Stimulated activated CD8-positive, alpha-beta memory T cell treated with anti-CD3 and anti-CD28 coated beads, Interleukin-7, amount 100 ng/mL, for 24 hours (primary cell): ENCODE data around the gene ANKDD1A.
A peak's percentile ranks its signal among the peaks of the same experiment; 100 is the strongest.

Source experiments
- DNase-seq: peaks from one replicate; pipeline ENCODE4 v3.0.0-alpha.2; 2020; ENCODE audit warnings: low read depth

The ANKDD1A gene

DNA sequence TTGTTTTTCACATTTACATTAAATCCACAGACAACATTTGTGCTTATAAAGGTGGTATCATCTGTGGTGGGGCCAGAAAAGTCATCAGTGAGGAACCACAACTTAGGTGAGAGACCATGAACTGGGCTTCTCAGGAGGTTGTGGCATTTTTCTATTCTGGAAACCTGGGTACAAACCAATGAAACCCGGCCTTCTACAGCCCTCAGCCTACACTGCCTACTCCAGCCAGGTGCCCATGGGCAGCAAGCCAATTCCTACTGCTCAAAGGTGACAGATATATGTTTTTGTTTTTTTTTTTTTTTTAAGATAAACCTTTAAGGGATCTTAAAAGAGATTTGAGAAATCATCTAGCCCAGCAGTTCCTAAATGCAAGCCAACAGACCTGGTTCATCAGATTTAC lies 57.7 kb downstream of the ANKDD1A start:
- no peak for DNase-seq

DNA sequence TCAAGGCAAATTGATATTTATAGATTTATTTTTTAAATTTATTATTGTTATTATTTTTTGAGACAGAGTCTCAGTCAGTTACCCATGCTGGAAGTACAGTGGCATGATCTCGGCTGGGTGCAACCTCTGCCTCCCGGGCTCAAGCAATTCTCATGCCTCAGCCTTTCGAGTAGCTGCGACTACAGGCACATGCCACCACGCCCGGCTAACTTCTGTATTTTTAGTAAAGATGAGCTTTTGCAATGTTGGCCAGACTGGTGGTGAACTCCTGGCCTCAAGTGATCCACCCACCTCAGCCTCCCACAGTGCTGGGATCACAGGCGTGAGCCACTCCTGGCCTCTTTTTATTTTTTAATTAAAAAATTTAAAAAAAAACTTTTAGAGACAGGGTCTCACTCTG lies 59.0 kb downstream of the ANKDD1A start:
- no peak for DNase-seq

DNA sequence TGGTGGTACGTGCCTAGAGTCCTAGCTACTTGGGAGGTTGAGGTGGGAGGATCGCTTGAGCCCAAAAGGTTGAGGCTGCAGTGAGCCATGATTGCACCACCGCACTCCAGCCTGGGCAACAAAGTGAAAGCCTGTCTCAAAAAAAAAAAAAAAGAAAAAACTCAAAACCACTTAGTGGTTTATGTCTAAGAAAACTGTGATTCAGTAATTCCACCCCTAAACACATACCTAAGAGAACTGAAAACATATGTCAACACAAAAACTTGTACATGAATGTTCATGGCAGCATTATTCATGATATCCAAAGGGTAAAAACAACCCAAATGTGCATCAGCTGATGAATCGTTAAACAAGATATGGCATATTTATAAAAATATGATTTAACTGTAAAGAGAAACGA lies 63.7 kb downstream of the ANKDD1A start:
- no peak for DNase-seq

DNA sequence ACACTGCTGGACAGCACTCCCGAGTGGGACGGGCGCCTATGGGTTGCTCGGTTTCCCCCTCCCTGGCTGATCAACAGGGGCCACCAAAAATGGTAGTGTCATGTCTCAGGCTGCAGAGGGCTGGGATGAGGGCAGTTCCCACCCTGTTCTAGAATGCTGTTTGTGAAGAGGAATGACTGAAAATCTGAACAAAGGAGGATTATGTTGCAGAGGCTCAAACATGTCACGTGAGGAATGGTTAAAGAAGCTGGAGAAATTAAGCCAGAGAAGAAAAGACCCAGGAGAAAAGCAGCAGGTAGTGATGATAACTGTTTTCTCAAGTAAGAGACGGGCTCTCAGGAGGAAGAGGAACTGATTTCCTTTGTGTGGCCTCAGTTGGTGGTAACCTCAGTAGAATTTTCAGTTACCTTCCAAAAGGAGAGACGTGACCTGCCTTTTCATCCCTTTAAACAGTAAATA lies 67.6 kb downstream of the ANKDD1A start:
- DNase-seq, result no peak

DNA sequence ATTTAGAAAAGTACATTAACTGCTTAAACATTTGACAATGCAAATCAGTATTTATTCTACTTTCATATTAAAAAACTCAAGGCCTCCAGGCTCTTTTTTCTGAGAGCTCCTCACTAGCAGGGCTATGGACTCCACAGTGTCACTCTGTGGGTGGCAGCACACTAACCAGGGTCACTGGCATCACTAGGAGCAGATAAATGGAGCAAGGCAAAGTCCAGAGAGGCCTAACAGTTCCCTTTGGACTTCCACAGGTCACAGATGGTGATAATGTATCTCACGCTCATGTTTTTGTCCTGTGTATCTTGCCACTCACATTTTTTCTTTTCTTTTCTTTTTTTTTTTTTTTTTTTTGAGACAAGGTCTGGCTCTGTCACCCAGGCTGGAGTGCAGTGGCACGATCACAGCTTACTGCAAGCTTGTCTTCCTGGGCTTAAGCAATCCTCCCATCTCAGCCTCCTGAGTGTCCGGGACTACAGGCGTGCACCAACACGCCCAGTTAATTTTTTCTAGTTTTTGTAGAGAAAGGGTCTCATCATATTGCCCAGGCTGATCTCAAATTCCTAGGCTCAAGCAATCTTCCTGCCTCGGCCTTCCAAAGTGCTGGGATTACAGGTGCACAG lies 70.2 kb downstream of the ANKDD1A start:
- no peak for DNase-seq

DNA sequence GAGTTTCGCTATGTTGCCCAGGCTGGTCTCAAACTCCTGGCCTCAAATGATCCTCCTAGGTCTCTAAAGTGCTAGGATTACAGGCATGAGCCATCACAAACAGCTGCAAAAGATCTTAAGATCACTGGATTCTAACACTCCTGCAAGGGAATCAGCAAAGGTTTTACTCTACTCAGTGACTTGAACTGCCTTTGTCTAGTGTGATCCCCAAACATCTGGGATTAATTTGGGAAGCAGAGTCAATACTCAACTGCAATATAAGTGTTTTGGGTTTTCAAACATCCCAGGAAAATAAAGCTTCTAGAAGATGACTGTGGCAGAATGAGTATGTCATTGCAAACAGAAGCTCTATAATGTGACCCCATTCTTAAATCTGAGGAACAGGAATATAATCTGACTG lies 70.8 kb downstream of the ANKDD1A start:
- DNase-seq, result no peak

DNA sequence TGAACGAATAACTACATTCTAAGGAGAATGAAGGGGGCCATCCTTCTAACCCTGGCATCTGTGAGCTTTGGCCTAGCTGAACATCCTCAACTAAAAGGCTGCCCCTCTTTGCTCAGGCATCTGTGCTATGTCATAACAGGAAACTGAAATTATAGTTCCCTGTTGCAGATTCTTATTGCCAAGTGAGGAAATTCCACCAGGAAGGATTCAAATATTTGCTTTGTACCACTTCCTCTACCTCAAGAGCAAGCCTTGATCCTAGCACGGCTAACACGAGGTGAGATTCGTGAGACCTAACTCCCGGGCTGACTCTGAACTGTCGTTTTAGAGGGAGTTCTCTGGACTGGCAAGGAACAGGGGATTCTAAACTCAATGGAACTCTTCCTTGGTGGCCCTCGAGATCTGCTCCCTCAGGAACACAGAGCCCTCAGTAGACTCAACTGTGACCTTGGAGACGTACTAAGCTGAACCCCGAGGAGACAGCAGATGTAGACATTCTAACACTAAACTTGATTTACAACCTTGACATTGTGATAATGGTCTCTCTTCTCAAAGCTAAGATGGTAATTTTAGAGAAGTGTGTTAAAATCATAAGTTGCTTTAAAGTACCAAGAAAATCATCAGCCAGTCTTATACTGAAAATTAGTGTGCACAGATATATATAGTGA lies 73.8 kb downstream of the ANKDD1A start:
- DNase-seq, result no peak

DNA sequence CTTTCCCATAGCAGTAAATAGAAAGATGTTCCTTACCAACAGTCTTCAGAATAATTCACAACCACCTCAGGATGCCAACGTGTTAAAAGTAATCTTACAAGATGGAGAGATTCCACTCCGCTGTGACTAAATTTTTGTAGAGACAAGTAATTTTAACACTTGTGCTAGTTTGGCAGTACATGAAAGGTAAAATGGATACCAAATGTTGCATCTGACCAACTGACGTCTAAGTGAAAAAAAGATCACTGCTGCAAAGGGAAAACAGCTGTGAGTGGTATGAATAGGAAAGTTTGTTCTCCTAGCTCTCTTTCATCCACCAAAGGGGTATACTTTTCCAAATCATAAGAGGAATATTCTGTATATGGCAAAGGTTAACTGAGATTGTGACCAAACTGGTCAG lies 75.4 kb downstream of the ANKDD1A start:
- no peak for DNase-seq

DNA sequence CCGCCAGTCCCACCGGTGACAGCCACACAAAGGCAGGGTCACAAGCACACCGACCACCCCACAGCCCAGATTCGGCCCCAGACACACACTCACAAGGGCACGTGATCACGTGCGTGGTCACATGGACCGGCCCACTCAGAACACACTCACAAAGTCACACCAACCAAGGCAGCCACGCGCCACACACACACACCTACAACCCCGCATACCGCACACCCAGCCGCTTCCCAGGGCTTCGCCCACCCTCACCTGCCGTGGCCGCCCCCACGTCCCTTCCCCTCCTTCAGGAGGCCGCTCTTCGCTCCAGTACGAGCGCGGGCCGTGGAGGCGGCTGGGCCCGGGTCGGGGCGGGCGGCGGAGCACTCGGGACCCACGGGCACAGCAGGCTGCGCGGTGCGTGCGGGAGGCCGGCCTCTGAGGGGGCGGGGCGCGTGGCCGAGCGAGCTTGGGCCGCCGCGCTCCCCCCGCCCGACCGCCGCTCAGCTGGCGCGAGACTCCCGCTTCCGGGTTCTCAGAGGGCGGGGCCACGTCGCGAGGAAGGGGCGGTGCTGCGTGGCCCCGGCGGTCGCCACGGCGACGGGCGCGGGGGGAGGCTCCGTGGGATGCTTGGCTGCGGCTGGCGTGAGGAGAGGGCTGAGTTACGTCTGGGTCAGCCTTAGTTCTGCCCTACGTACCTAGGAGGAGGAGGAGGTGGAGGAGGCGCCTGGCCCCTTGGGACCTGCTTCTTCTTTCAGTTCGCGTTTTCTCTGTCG lies 77.9 kb downstream of the ANKDD1A start, which contains the start of gene SPG21:
TSS of gene SPG21 (minus strand) at position 499 of the 752 bp plus-strand sequence. CDS start 6,345 bp downstream, outside the sequence.
- peak; percentile 79 for DNase-seq

DNA sequence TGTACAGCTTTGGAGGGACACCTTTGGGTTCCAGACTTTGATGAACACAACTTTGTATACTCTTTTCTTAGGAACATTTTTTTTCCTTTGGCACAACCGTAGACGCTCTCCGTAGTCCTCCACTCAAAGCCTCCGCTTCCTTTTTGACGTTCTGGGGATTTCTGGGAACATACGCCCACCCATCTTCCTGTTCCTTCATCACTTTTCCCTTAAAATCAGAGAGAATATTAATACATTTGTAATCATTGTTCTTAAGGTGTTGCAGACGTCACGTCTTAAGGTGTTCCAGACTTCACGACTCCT lies 78.4 kb downstream of the ANKDD1A start:
- DNase-seq, result no peak

DNA sequence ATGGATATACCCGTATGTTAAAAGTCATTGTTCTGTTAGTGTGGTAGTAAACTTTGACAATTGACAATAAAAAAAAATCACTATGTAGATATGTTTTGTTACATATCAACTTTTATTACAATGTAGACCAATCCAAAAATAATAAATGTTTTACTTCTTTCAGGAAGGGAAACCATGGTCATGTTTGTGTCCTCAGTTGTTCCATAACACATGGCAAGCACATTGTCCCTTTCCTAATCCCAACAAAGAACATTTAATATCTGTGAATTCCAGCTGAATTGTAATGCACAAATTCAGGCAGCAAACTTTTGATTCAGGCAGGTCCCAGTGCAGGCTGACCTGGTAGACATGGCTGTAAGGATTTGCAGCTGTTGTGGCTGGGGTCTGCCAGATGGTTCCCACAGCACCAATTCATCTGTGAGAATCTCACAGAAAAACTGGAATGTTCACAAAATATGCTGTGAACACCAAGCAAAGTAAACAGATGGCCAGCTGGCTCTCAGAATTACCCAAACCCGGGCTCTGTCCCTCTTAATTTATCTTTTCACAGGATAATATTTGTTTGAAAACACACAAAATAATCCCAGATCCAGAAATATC lies 79.9 kb downstream of the ANKDD1A start:
- no peak for DNase-seq

DNA sequence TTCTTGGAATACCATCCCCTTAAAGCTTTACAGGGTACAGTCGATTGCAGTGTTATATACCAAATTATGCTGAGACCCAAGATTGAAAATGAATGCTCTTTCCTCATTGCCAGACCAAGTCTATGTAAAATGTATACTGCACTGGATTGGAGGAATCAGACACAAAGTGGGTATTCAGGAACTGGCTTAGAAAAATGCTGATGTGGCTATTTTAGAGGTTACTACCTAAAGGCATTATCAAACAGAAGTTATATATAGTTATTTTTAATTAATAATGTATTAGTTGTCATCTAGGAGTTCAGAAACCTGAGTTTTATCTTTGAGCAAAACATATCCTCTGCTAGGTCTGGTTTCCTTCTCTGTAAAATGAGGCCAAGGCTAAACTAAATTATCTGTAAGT lies 81.6 kb downstream of the ANKDD1A start:
- DNase-seq, result no peak

DNA sequence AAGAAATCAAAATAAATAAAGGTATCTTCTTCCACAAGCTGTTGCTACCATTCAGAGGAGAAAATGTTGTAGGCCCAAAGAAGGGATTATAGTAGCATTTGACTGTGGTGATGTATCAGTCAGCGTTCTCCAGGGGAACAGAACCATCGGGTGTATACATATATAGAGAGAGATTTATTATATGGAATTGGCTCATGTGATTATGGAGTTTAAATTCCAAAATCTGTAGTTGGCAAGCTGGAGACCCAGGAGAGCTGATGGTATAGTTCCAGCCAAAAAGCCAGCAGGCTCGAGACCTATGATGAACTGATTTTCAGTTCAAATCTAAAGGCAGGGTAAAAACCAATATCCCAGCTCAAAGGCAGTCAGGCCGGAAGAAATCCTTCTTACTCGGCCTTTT lies 85.4 kb downstream of the ANKDD1A start:
- DNase-seq, result no peak

DNA sequence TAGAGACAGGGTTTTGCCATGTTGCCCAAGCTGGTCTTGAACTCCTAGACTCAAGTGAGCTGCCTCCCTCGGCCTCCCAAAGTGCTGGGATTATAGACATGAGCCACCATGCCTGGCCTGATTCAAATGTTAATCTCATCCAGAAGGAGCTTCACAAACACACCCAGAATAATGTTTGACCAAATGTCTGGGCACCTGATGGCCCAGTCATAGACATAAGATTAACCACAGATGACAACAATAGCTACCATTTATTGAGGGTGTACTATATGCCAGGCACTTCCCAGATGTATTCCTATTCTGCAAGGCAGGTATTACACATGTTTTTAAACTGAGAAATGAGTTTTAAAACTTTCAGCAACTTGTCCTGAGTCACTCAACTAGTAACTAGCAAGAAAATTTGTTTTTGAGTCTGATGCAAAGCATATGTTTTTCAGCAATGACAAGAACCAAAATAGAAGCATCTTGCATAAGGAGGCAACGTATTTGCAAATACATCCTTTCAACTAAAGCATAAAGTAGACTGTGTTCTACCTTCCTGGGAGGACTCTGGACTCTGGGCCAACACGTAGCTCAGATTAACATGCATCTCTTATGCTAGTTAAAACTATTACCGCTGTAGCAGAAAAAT lies 86.2 kb downstream of the ANKDD1A start:
- no peak for DNase-seq

DNA sequence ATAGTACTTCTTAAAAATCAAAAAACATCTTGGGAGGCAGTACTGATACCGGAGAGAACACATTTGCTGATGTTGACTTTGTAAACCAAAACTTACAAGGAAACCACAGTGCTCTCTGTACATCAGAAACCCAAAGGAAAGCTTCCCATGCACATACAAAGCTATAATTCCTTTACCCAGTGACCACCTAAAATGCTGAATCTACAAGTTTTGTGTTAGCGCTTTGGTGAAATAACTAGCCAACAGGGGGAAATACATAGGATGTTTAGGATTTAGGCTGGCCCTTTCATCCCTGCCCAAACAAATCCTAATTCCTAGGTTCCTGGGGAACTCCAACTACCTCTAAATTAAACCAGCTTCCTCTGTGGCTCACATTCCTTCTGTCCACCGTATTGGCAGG lies 93.3 kb downstream of the ANKDD1A start:
- DNase-seq, result no peak

DNA sequence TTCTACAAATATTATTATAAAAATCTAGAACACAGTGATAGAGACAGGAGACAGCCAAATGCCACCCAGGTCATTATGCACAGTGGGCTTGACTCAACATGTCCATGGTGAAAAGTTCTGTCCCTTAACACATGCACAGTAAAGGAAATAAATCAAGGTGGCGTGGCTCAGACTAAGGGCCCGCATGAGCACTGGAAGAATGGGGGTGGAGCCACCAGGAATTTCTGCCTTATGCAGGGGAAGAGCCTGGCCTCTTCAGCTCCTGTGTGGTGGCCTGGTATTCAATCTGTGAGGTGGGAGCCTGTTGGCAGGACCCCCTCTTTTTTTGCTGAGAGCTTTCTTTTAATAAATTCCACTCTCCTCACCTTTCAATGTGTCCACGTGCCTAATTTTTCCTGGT lies 95.2 kb downstream of the ANKDD1A start:
- no peak for DNase-seq
